KMS-11 (cell line): Measurements from ENCODE around the gene ERI3.

Source experiments
- H2AFZ ChIP-seq: fragments of 200-600 bp; sonication (generic); 2 replicates; pipeline ENCODE4 v1.6.1; 2016; ENCODE audit warnings: antibody characterized with exemption, mixed run types, low read depth
- H3K27ac ChIP-seq: fragments of 200-600 bp; sonication (generic); 2 replicates; pipeline ENCODE4 v1.6.1; 2016; ENCODE audit warnings: mild to moderate bottlenecking, mixed run types
- H3K27me3 ChIP-seq: fragments of 200-600 bp; sonication (generic); 2 replicates; pipeline ENCODE4 v1.6.1; 2017; ENCODE audit warnings: mild to moderate bottlenecking, low read depth, mixed run types, moderate library complexity; ENCODE audit not compliant: insufficient read depth
- H3K36me3 ChIP-seq: fragments of 200-600 bp; sonication (generic); 2 replicates; pipeline ENCODE4 v1.6.1; 2017; ENCODE audit warnings: mild to moderate bottlenecking, mixed run types; ENCODE audit not compliant: insufficient read depth
- H3K4me1 ChIP-seq: fragments of 200-600 bp; sonication (generic); 2 replicates; pipeline ENCODE4 v1.6.1; 2016; ENCODE audit warnings: mild to moderate bottlenecking, low read depth, mixed run types; ENCODE audit not compliant: poor library complexity, severe bottlenecking
- H3K4me2 ChIP-seq: fragments of 200-600 bp; sonication (generic); 2 replicates; pipeline ENCODE4 v1.7.0; 2016; ENCODE audit warnings: mild to moderate bottlenecking, mixed run types
- H3K4me3 ChIP-seq: fragments of 200-600 bp; sonication (generic); IDR thresholded peaks from 2 replicates; pipeline ENCODE4 v1.6.1; 2017; ENCODE audit warnings: low read depth, low read length, mixed read lengths; ENCODE audit not compliant: insufficient read depth
- H3K79me2 ChIP-seq: fragments of 200-600 bp; sonication (generic); 2 replicates; pipeline ENCODE4 v1.6.1; 2016; ENCODE audit warnings: low read depth, mixed run types; ENCODE audit not compliant: insufficient read depth
- H3K9ac ChIP-seq: fragments of 200-600 bp; sonication (generic); 2 replicates; pipeline ENCODE4 v1.6.1; 2016; ENCODE audit warnings: mild to moderate bottlenecking, mixed run types
- H4K20me1 ChIP-seq: fragments of 200-600 bp; sonication (generic); 2 replicates; pipeline ENCODE4 v1.6.1; 2016; ENCODE audit warnings: mild to moderate bottlenecking, mixed run types; ENCODE audit not compliant: insufficient read depth
- CTCF ChIP-seq: fragments of 200-600 bp; sonication (generic); conservative IDR thresholded peaks from 2 replicates; pipeline ENCODE4 v1.6.1; 2017; ENCODE audit warnings: low read depth, mild to moderate bottlenecking, antibody characterized with exemption, low read length, moderate library complexity, mixed read lengths

Gene ERI3

GRCh38 chr1:44322367-44322766 is 32.7 kb downstream of the ERI3 start:
- no peaks in the 10 kb centered on the region for H3K27me3 ChIP-seq
- no peaks in the 10 kb centered on the region for H3K36me3 ChIP-seq
- no peak for TF ChIP-seq CTCF
- no peaks in the 10 kb centered on the region for H3K79me2 ChIP-seq
- no peak overlapping the region for H3K4me3 ChIP-seq
- peaks cover 11% of the 10 kb centered on the region for H3K4me1 ChIP-seq
- H3K27ac ChIP-seq = no peak overlapping the region
- no peaks in the 10 kb centered on the region for H4K20me1 ChIP-seq
- no peak overlapping the region for H3K9ac ChIP-seq
- no peak overlapping the region for H2AFZ ChIP-seq
- no peak overlapping the region for H3K4me2 ChIP-seq

GRCh38 chr1:44321466-44321865 is 33.6 kb downstream of the ERI3 start:
- no peaks in the 10 kb centered on the region for H3K36me3 ChIP-seq
- H3K4me2 ChIP-seq = no peak overlapping the region

GRCh38 chr1:44318097-44319088 is 36.7 kb downstream of the ERI3 start:
- H3K36me3 ChIP-seq = no peaks in the 10 kb centered on the region
- H3K27ac ChIP-seq = no peak overlapping the region

More at GRCh38 chr1:44321466-44321865, 33.6 kb downstream of the ERI3 start:
- H3K27me3 ChIP-seq = no peaks in the 10 kb centered on the region
- H3K9ac ChIP-seq = no peak overlapping the region
- TF ChIP-seq CTCF = no peak
- peaks cover 11% of the 10 kb centered on the region for H3K4me1 ChIP-seq
- H3K79me2 ChIP-seq = no peaks in the 10 kb centered on the region
- no peaks in the 10 kb centered on the region for H4K20me1 ChIP-seq
- H3K4me3 ChIP-seq = no peak overlapping the region
- no peak overlapping the region for H3K27ac ChIP-seq
- no peak overlapping the region for H2AFZ ChIP-seq

GRCh38 chr1:44316231-44316759 is 38.8 kb downstream of the ERI3 start:
- H3K4me2 ChIP-seq = no peak overlapping the region
- no peak overlapping the region for H3K27ac ChIP-seq
- H3K79me2 ChIP-seq = no peaks in the 10 kb centered on the region
- TF ChIP-seq CTCF = no peak
- no peaks in the 10 kb centered on the region for H3K27me3 ChIP-seq
- no peak overlapping the region for H3K4me3 ChIP-seq
- H2AFZ ChIP-seq = no peak overlapping the region
- no peak overlapping the region for H3K9ac ChIP-seq
- peaks cover 11% of the 10 kb centered on the region for H3K4me1 ChIP-seq
- H3K36me3 ChIP-seq = no peaks in the 10 kb centered on the region
- no peaks in the 10 kb centered on the region for H4K20me1 ChIP-seq

More at GRCh38 chr1:44318097-44319088, 36.7 kb downstream of the ERI3 start:
- Histone ChIP-seq H2AFZ (no peak overlapping the region), H3K4me3 (no peak overlapping the region), H3K79me2 (no peaks in the 10 kb centered on the region), H4K20me1 (no peaks in the 10 kb centered on the region), H3K27me3 (no peaks in the 10 kb centered on the region), H3K4me2 (no peak overlapping the region), H3K9ac (no peak overlapping the region), H3K4me1 (peaks cover 11% of the 10 kb centered on the region)
- TF ChIP-seq CTCF = peak; percentile 93
